ENCODE data around the gene ANXA5.

DNA sequence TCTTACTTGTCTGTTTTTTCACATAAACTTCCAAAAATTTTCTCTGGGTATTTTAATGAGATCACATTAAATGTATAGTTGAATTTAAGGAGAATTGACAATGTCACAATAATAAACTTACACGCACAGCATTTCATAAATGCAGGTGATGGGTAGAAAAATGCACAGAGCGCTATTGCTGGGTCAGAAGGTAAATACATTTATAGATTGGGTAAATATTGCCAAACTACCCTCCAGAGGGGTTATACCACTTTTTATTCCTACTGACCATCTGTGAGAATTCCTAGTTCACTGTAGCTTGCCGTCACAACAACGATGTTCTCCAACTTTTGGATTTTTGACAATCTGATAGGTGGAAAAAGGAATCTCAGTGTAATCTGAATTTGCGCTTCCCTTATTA, 34.6 kb downstream of the ANXA5 start:
- TF ChIP-seq POLR2AphosphoS5 (IDR thresholded peaks at IDR 0.05; ENCODE audit: low read depth, low read length) (no peak), CHD2 (IDR thresholded peaks at IDR 0.05; ENCODE audit: low read length, partially characterized antibody) (no peak), RFX5 (IDR thresholded peaks at IDR 0.05; ENCODE audit: low read length) (no peak), MXI1 (IDR thresholded peaks at IDR 0.05; ENCODE audit: low read depth, low read length) (no peak), GABPA (IDR thresholded peaks at IDR 0.05; ENCODE audit: low read depth) (no peak), TCF12 (IDR thresholded peaks at IDR 0.05) (no peak), EZH2phosphoT487 (IDR thresholded peaks at IDR 0.05; ENCODE audit: borderline replicate concordance, low read depth) (no peak), NFIC (IDR thresholded peaks at IDR 0.05; ENCODE audit: borderline replicate concordance) (no peak), TEAD4 (IDR thresholded peaks at IDR 0.05; ENCODE audit: borderline replicate concordance, insufficient read depth) (no peak)
- TF ChIP-seq, protein P1, sequence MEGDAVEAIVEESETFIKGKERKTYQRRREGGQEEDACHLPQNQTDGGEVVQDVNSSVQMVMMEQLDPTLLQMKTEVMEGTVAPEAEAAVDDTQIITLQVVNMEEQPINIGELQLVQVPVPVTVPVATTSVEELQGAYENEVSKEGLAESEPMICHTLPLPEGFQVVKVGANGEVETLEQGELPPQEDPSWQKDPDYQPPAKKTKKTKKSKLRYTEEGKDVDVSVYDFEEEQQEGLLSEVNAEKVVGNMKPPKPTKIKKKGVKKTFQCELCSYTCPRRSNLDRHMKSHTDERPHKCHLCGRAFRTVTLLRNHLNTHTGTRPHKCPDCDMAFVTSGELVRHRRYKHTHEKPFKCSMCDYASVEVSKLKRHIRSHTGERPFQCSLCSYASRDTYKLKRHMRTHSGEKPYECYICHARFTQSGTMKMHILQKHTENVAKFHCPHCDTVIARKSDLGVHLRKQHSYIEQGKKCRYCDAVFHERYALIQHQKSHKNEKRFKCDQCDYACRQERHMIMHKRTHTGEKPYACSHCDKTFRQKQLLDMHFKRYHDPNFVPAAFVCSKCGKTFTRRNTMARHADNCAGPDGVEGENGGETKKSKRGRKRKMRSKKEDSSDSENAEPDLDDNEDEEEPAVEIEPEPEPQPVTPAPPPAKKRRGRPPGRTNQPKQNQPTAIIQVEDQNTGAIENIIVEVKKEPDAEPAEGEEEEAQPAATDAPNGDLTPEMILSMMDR (IDR thresholded peaks at IDR 0.05) = no peak
- TF ChIP-seq, protein P2, sequence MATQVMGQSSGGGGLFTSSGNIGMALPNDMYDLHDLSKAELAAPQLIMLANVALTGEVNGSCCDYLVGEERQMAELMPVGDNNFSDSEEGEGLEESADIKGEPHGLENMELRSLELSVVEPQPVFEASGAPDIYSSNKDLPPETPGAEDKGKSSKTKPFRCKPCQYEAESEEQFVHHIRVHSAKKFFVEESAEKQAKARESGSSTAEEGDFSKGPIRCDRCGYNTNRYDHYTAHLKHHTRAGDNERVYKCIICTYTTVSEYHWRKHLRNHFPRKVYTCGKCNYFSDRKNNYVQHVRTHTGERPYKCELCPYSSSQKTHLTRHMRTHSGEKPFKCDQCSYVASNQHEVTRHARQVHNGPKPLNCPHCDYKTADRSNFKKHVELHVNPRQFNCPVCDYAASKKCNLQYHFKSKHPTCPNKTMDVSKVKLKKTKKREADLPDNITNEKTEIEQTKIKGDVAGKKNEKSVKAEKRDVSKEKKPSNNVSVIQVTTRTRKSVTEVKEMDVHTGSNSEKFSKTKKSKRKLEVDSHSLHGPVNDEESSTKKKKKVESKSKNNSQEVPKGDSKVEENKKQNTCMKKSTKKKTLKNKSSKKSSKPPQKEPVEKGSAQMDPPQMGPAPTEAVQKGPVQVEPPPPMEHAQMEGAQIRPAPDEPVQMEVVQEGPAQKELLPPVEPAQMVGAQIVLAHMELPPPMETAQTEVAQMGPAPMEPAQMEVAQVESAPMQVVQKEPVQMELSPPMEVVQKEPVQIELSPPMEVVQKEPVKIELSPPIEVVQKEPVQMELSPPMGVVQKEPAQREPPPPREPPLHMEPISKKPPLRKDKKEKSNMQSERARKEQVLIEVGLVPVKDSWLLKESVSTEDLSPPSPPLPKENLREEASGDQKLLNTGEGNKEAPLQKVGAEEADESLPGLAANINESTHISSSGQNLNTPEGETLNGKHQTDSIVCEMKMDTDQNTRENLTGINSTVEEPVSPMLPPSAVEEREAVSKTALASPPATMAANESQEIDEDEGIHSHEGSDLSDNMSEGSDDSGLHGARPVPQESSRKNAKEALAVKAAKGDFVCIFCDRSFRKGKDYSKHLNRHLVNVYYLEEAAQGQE (IDR thresholded peaks at IDR 0.05; ENCODE audit: low read depth, low read length) = no peak
- TF ChIP-seq, protein P3, sequence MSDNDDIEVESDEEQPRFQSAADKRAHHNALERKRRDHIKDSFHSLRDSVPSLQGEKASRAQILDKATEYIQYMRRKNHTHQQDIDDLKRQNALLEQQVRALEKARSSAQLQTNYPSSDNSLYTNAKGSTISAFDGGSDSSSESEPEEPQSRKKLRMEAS (IDR thresholded peaks at IDR 0.05; ENCODE audit: low read depth) = no peak
- TF ChIP-seq, protein P4, sequence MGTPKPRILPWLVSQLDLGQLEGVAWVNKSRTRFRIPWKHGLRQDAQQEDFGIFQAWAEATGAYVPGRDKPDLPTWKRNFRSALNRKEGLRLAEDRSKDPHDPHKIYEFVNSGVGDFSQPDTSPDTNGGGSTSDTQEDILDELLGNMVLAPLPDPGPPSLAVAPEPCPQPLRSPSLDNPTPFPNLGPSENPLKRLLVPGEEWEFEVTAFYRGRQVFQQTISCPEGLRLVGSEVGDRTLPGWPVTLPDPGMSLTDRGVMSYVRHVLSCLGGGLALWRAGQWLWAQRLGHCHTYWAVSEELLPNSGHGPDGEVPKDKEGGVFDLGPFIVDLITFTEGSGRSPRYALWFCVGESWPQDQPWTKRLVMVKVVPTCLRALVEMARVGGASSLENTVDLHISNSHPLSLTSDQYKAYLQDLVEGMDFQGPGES (IDR thresholded peaks at IDR 0.05; ENCODE audit: low read depth, low read length) = no peak
